HEK293 (cell line): ENCODE results near the gene COL5A3.
A peak's percentile ranks its signal among the peaks of the same experiment; 100 is the strongest.

Experiments
- CTCF ChIA-PET: fragments of 350-600 bp; formaldehyde crosslinking; extraction: SDS; loops from one replicate; lab custom pipeline; 2021; ENCODE audit warnings: antibody characterized with exemption; lab: Yijun Ruan, JAX
- POLR2A ChIA-PET: fragments of 300-600 bp; formaldehyde crosslinking; extraction: SDS; loops from one replicate; lab custom pipeline; 2020; ENCODE audit warnings: antibody characterized with exemption, inconsistent platforms; lab: Yijun Ruan, JAX
- H3K27ac ChIP-seq: fragments of 200-500 bp; sonication (Bioruptor generic); 2 replicates; pipeline ENCODE4 v1.5.1; 2014; ENCODE audit warnings: low read depth, low read length, control low read depth, inconsistent platforms; ENCODE audit errors: extremely low read depth
- H3K36me3 ChIP-seq, 2 experiments: fragments of 200-500 bp in 1 of 2; sonication (Bioruptor generic) in 1 of 2; 1 replicate in 1 of 2; 2 replicates in 1 of 2; pipeline ENCODE4 v1.5.1; 2014 to 2017; ENCODE audit warnings: inconsistent platforms in 2 of 2, low read length in 2 of 2; ENCODE audit not compliant: control insufficient read depth in 2 of 2, insufficient read depth in 1 of 2
- H3K4me1 ChIP-seq: fragments of 200-500 bp; sonication (Bioruptor generic); 2 replicates; pipeline ENCODE4 v1.5.1; 2014; ENCODE audit warnings: mild to moderate bottlenecking, low read length, inconsistent platforms; ENCODE audit not compliant: control insufficient read depth, insufficient read depth
- H3K4me3 ChIP-seq: 2 replicates; pipeline ENCODE4 v1.5.1; 2011; ENCODE audit warnings: low read depth, mild to moderate bottlenecking, control low read depth, low read length, moderate library complexity
- H3K9me3 ChIP-seq: fragments of 200-500 bp; sonication (Bioruptor generic); 2 replicates; pipeline ENCODE4 v1.5.1; 2014; ENCODE audit warnings: low read depth, low read length, inconsistent platforms; ENCODE audit not compliant: control insufficient read depth, insufficient read depth
- BCL11B ChIP-seq: fragments of 450-650 bp; formaldehyde crosslinking; IDR thresholded peaks from 2 replicates; pipeline ENCODE4 v1.5.1; 2016; ENCODE audit warnings: low read depth, missing biosample characterization, missing genetic modification characterization
- PRDM6 ChIP-seq: fragments of 450-650 bp; formaldehyde crosslinking; IDR thresholded peaks from 2 replicates; pipeline ENCODE4 v1.5.1; 2017; ENCODE audit warnings: missing biosample characterization, missing genetic modification characterization
- SCRT1 ChIP-seq: fragments of 450-650 bp; formaldehyde crosslinking; IDR thresholded peaks from 2 replicates; pipeline ENCODE4 v1.5.1; 2016; ENCODE audit warnings: missing biosample characterization, missing genetic modification characterization, borderline replicate concordance
- SETDB1 ChIP-seq: IDR thresholded peaks from one replicate; pipeline ENCODE4 v1.6.1; 2017; ENCODE audit warnings: mild to moderate bottlenecking, low read length, moderate library complexity, mixed read lengths; ENCODE audit not compliant: insufficient read length
- TRIM28 ChIP-seq: IDR thresholded peaks from 2 replicates; pipeline ENCODE4 v1.6.1; 2011; ENCODE audit warnings: low read length, control low read depth, borderline replicate concordance
- ZBTB48 ChIP-seq: fragments of 450-650 bp; formaldehyde crosslinking; IDR thresholded peaks from 2 replicates; pipeline ENCODE4 v1.5.1; 2016; ENCODE audit warnings: missing biosample characterization, missing genetic modification characterization
- ZFHX2 ChIP-seq: fragments of 450-650 bp; formaldehyde crosslinking; conservative IDR thresholded peaks from 2 replicates; pipeline ENCODE4 v1.5.1; 2016; ENCODE audit warnings: missing biosample characterization, missing genetic modification characterization
- ZNF10 ChIP-seq: fragments of 450-650 bp; formaldehyde crosslinking; IDR thresholded peaks from 2 replicates; pipeline ENCODE4 v1.5.1; 2017; ENCODE audit warnings: missing biosample characterization, missing genetic modification characterization
- ZNF157 ChIP-seq: fragments of 450-650 bp; formaldehyde crosslinking; IDR thresholded peaks from 2 replicates; pipeline ENCODE4 v1.5.1; 2016; ENCODE audit warnings: missing biosample characterization, missing genetic modification characterization
- ZNF221 ChIP-seq: fragments of 450-650 bp; formaldehyde crosslinking; IDR thresholded peaks from 2 replicates; pipeline ENCODE4 v1.5.1; 2017; ENCODE audit warnings: missing biosample characterization, missing genetic modification characterization, borderline replicate concordance
- ZNF248 ChIP-seq: fragments of 450-650 bp; formaldehyde crosslinking; IDR thresholded peaks from 2 replicates; pipeline ENCODE4 v1.5.1; 2017; ENCODE audit warnings: missing biosample characterization, missing genetic modification characterization
- ZNF366 ChIP-seq: fragments of 450-650 bp; formaldehyde crosslinking; conservative IDR thresholded peaks from 2 replicates; pipeline ENCODE4 v1.5.1; 2016; ENCODE audit warnings: missing biosample characterization, missing genetic modification characterization
- ZNF664 ChIP-seq: fragments of 450-650 bp; formaldehyde crosslinking; IDR thresholded peaks from 2 replicates; pipeline ENCODE4 v1.5.1; 2016; ENCODE audit warnings: missing biosample characterization, missing genetic modification characterization
- ZNF704 ChIP-seq: fragments of 450-650 bp; formaldehyde crosslinking; IDR thresholded peaks from 2 replicates; pipeline ENCODE4 v1.5.1; 2016; ENCODE audit warnings: missing biosample characterization, missing genetic modification characterization
- ZNF792 ChIP-seq: fragments of 450-650 bp; formaldehyde crosslinking; IDR thresholded peaks from 2 replicates; pipeline ENCODE4 v1.5.1; 2016; ENCODE audit warnings: missing biosample characterization, missing genetic modification characterization
- ZSCAN16 ChIP-seq: fragments of 450-650 bp; formaldehyde crosslinking; IDR thresholded peaks from 2 replicates; pipeline ENCODE4 v1.5.1; 2016; ENCODE audit warnings: missing biosample characterization, missing genetic modification characterization
- ZSCAN23 ChIP-seq: fragments of 450-650 bp; formaldehyde crosslinking; IDR thresholded peaks from 2 replicates; pipeline ENCODE4 v1.5.1; 2016; ENCODE audit warnings: missing biosample characterization, missing genetic modification characterization
- ZSCAN30 ChIP-seq: fragments of 450-650 bp; IDR thresholded peaks from 2 replicates; pipeline ENCODE4 v1.5.1; 2018; ENCODE audit warnings: missing biosample characterization, mild to moderate bottlenecking, missing genetic modification characterization, moderate library complexity
- TF ChIP-seq, protein P1 (sequence below): fragments of 450-650 bp; formaldehyde crosslinking; IDR thresholded peaks from 2 replicates; pipeline ENCODE4 v1.5.1; 2016; ENCODE audit warnings: missing biosample characterization, missing genetic modification characterization

The COL5A3 gene

DNA sequence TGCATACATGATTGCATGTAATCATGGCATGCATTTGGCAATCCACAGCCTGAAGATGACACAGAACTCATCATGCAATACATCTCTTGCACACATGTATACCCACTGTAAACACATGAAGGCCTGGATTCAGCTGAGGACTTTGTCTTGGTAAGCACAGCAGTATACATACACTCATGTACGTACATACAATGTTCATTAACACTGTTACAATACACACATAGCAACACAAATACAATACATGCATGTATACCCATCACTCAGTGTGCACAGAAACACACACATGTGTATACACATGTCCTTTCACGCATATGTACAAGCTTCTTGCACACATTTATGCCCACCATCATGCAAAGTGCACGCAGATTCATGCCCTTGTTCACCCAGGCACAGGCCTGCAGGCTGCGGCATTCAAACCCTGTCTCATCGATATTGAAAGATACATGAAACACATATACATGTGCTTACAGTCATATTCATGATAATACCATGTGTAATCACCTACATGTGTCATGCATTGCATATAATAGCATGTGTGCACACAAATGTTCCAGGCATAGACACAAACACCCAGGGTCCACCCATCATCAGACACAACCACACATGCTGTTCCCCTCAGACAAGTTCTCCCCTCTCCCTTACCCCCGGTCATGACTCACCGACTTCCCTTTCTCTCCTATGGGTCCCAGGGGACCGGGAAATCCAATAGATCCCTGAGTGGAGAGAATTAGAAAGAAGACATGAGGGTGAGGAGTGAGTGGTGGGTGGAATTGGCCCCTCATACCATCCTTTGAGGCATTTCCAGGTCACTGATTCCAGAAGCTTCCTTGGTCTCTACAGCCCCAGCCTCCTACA, 28.7 kb downstream of the COL5A3 start:
- POLR2A ChIA-PET, result no interaction called here

GRCh38 chr19:9972103-9972502, 38.2 kb downstream of the COL5A3 start:
- Histone ChIP-seq H3K4me1 (peaks cover 2% of the 10 kb centered on the region; the same call in 1 of the 2 replicates), H3K36me3 (no peaks in the 10 kb centered on the region), H3K9me3 (no peaks in the 10 kb centered on the region), H3K27ac (no peak overlapping the region), H3K4me3 (no peak overlapping the region)
- CTCF ChIA-PET, result no interaction called here
- TF ChIP-seq ZNF366 (tag by site-specific recombination), result peak; percentile 78
- no peak for TF ChIP-seq ZNF10 (tag by site-specific recombination)
- POLR2A ChIA-PET, result interaction anchor here (0.6 kb wide), 1 partner anchor 336 kb away, joined by 5 read pairs; no protein-coding TSS in a partner anchor

More for the DNA sequence above, 28.7 kb downstream of the COL5A3 start:
- no peaks in the 10 kb centered on the region for H3K36me3 ChIP-seq
- CTCF ChIA-PET, result interaction anchor here (8.9 kb wide), 1 partner anchor 19 kb away, joined by 51 read pairs; no protein-coding TSS in a partner anchor
- no peak overlapping the region for H3K4me3 ChIP-seq
- H3K9me3 ChIP-seq, result no peaks in the 10 kb centered on the region
- no peak overlapping the region for H3K27ac ChIP-seq
- no peaks in the 10 kb centered on the region for H3K4me1 ChIP-seq
- TF ChIP-seq ZNF248 (tag by site-specific recombination), result peak; percentile 100
- peak; percentile 93 for TF ChIP-seq SETDB1
- TF ChIP-seq ZNF792 (tag by site-specific recombination), result no peak
- TF ChIP-seq ZNF157, result peak; percentile 100
- peak; percentile 48; the same call in 1 of the 2 replicates for TF ChIP-seq ZBTB48 (tag by site-specific recombination)
- peak; percentile 71; the same call in 1 of the 2 replicates for TF ChIP-seq TRIM28
- TF ChIP-seq ZSCAN23 (tag by site-specific recombination), result no peak

- no peak overlapping the region for H3K4me3 ChIP-seq
- no peak overlapping the region for H3K27ac ChIP-seq
- POLR2A ChIA-PET, result interaction anchor here (0.7 kb wide), 1 partner anchor 9 kb away, joined by 3 read pairs; no protein-coding TSS in a partner anchor
- CTCF ChIA-PET, result no interaction called here
- no peak for TF ChIP-seq ZNF157
- no peak for TF ChIP-seq SCRT1 (tag by site-specific recombination)
- TF ChIP-seq PRDM6 (tag by site-specific recombination), result no peak
- H3K9me3 ChIP-seq, result no peaks in the 10 kb centered on the region
- H3K4me1 ChIP-seq, result peaks cover 2% of the 10 kb centered on the region; the same call in 1 of the 2 replicates
- no peaks in the 10 kb centered on the region for H3K36me3 ChIP-seq
These were observed 39.0 kb downstream of the COL5A3 start for GRCh38 chr19:9971166-9971897.

- H3K27ac ChIP-seq, result no peak overlapping the region
- H3K9me3 ChIP-seq, result no peaks in the 10 kb centered on the region
- ChIA-PET CTCF (interaction anchor here (0.8 kb wide), 1 partner anchor 30 kb away, joined by 3 read pairs; no protein-coding TSS in a partner anchor), POLR2A (no interaction called here)
- H3K4me1 ChIP-seq, result peaks cover 2% of the 10 kb centered on the region; the same call in 1 of the 2 replicates
- H3K4me3 ChIP-seq, result no peak overlapping the region
- H3K36me3 ChIP-seq, result no peaks in the 10 kb centered on the region
- TF ChIP-seq BCL11B (tag by site-specific recombination) (no peak), ZNF704 (tag by site-specific recombination) (no peak), ZFHX2 (tag by site-specific recombination) (0 out of 2 replicates have a peak, but pooled peaks have one; percentile 8), ZNF664 (tag by site-specific recombination) (no peak), ZSCAN16 (tag by site-specific recombination) (no peak), ZSCAN30 (tag by site-specific recombination) (no peak), ZNF221 (tag by site-specific recombination) (no peak)
- TF ChIP-seq, protein P1, sequence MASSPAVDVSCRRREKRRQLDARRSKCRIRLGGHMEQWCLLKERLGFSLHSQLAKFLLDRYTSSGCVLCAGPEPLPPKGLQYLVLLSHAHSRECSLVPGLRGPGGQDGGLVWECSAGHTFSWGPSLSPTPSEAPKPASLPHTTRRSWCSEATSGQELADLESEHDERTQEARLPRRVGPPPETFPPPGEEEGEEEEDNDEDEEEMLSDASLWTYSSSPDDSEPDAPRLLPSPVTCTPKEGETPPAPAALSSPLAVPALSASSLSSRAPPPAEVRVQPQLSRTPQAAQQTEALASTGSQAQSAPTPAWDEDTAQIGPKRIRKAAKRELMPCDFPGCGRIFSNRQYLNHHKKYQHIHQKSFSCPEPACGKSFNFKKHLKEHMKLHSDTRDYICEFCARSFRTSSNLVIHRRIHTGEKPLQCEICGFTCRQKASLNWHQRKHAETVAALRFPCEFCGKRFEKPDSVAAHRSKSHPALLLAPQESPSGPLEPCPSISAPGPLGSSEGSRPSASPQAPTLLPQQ (tag by site-specific recombination), result no peak
These were observed 39.8 kb downstream of the COL5A3 start for GRCh38 chr19:9970481-9970880.
